WI38 (cell line): Measurements from ENCODE around the gene PDZD4.

Experiments used
- H3K4me3 ChIP-seq: 2 replicates; pipeline ENCODE4 v1.5.1; 2011; ENCODE audit warnings: low read depth, mild to moderate bottlenecking, control low read depth, low read length
- TF ChIP-seq, protein P1 (sequence below): IDR thresholded peaks from 2 replicates; pipeline ENCODE4 v1.5.1; 2012; ENCODE audit warnings: low read depth, mild to moderate bottlenecking, control low read depth, low read length

The PDZD4 gene

DNA sequence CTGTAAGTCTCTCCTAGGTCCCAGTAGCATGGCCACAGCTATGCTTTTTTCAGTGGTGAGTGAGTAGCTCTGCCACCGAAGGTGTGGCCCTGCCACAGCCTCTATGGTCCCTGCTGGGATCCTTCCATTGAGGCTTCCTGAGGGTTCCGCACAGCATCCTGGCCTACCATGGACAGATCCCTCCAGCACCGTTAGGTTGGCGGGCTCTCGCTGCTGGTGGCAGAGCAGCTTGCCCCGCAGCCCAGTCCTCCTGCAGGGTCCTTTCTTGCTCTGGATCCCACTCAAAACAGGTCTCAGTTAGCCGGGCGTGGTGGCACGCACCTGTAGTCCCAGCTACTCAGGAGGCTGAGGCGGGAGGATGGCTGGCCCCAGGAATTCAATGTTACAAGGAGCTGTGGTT lies 2.4 kb upstream of the PDZD4 start:
- H3K4me3 ChIP-seq, result no peak overlapping the region
- TF ChIP-seq, protein P1, sequence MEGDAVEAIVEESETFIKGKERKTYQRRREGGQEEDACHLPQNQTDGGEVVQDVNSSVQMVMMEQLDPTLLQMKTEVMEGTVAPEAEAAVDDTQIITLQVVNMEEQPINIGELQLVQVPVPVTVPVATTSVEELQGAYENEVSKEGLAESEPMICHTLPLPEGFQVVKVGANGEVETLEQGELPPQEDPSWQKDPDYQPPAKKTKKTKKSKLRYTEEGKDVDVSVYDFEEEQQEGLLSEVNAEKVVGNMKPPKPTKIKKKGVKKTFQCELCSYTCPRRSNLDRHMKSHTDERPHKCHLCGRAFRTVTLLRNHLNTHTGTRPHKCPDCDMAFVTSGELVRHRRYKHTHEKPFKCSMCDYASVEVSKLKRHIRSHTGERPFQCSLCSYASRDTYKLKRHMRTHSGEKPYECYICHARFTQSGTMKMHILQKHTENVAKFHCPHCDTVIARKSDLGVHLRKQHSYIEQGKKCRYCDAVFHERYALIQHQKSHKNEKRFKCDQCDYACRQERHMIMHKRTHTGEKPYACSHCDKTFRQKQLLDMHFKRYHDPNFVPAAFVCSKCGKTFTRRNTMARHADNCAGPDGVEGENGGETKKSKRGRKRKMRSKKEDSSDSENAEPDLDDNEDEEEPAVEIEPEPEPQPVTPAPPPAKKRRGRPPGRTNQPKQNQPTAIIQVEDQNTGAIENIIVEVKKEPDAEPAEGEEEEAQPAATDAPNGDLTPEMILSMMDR, result no peak

DNA sequence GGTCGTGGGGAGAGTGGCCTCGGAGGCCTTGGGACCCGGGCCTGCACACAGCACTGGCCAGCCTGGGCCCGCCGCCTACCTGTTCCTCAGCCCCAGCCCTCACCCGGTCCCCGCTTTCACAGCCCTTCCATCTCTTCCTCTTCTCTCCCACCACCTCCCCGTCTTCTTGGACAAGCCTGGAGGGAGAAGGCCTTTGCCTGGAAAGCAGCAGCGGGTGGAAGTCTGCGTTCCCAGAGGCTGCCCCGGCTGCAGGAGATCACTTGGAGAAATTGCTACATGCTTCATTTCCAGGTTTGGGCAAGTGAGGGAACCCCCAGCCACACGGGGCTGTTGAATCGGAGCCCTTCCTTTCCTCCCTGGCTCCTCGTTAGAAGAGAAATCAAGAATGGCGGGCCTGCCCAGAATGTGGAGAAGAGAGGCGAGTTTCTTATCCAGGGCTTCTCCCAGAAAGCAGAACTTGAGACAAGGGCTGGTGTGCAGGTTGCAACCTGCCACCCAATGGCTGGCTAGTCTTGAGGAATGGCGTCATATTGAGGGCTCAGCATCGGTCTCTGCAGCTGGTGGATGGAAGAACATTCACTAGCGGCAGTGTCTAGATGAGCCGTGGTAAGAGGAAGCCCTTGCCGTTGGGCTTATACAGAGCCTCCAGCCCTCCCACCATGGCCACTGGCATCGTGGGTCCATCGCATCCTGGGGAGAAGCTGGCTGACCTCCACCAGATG lies 1.2 kb upstream of the PDZD4 start:
- no peak overlapping the region for H3K4me3 ChIP-seq
- TF ChIP-seq, protein P1, result no peak

DNA sequence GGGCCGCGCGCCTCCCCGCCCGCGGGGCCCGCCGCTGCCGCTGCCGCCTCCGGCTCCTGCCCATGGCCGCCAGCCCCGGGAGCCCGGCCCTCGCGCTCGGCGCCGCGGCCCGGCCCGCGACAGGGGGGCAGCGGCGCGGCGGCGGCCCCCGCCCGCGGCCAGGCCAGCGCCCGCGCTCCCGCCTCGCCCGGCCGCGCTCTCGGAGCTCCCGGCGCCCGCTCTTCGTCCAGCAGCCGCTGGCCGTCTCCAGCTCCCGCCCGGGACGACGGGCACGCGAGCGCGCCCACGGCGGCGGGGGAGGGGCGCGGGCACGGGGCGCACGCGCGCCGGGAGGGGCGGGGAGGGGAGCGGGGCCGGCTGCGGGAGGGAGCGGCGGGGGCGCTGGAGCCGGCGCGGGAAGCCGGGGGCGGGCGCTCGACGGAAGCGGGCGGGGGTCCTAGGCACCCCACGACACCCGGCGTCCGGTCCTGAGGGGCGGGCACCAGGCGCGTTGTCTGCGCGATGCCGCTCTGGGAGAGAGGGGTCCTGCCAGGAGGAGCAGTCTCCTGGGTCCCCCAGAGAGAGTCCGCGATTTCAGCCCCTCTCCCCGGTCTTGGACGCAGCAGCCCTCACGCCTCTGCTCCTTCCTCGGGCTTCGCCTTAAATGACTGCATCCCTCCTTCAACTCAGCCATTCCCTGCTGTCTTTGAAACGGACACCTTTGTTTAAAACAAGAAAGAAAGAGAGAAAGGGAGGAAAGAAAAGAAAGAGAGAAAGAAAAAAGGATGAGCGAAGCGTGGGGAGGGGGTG lies 490 bp upstream of the PDZD4 start:
- TF ChIP-seq, protein P1, result no peak
- H3K4me3 ChIP-seq, result no peak overlapping the region

DNA sequence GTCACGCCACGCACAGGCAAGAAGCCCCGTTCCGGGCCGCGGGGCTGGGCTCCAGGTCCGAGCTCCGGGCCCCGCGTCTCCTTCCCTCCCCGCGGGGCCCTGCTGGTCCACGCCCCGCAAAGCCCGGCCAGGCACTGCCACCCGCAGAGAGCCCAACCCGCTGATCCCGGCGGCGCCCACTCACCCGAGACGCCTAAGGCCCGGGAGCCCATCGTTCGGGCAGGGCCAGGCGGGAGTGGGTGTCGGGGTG lies 870 bp downstream of the PDZD4 start:
- TF ChIP-seq, protein P1, result no peak
- H3K4me3 ChIP-seq, result no peak overlapping the region

DNA sequence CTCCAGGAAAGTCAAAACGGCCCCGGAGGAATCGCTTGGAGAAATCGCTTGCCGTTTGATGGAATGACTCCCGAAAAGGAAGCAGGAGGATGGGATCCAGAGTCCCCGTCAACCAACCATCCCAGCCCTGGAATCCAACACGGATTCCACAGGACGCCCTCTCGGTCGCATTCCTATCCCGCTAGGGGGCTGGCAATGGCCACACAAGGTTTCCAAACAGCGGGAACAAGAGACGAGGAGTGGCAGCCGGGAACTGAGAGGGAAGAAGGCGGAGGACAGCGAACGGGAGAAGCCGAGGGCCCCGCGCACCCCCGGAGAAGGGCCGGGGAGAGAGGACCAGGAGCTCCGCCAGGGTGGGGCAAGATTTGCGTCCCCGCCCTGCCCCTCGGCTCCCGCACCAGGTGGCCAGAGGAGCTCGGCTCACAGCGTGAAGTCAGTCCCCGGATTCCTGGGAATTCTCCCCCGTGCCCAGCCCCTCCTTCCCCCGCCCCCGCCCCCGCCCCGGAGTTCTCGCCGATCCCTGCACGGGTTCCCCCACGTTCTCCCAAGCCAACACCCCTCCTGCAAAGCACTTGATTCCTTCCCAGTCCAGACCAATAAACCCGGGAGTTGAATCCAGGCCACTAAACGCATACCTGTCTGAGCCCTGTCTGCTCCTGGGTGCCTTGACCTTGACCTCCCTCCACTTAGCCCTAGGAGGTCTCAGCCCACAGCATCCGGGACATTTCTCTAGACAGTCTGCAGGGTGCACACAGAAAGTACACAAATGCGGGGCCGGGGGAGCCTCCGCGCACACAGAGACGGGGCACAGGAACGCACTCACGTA lies 1.4 kb downstream of the PDZD4 start:
- TF ChIP-seq, protein P1, result no peak
- no peak overlapping the region for H3K4me3 ChIP-seq

DNA sequence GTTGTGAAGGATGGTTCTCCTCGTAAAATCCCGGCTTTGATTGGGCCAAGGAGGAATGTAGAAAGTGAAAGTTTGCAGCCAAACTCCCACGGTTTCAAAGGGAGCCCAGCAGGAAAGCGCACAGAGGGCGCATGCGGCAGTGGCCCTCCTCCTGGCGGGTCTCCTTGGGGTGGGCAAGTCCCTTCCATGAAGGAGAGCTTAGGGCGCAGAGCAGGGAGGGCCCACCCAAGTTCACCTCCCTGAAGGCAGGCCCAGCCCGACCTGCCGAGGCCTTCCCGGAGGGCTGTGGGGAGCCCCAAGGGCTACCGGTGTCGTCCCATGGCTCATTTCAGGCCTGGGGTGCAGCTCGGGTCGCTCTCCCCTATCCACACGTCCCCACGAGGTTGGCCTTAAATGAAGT lies 2.0 kb downstream of the PDZD4 start:
- TF ChIP-seq, protein P1, result no peak
- no peak overlapping the region for H3K4me3 ChIP-seq

DNA sequence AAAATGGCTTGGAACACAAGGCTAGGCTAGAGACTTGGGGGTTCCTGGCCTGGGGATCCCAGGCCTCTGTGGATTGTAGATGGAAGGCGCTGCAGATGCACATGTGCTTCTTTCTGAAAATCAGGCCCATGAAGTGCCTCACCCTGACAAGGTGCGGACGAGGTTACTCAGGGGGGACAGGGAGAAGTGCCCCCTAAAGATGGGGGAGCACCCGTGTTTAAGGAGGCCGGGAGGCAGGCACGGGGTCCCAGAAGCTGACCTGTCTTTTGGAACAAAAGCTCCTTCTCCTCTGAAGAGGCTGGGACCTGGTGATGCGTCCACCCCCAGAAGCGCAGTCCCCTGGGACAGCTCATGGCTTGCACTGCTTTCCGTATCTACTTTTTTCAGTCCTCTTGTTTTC lies 2.4 kb downstream of the PDZD4 start:
- TF ChIP-seq, protein P1, result no peak
- no peak overlapping the region for H3K4me3 ChIP-seq
